Hypothalamus (tissue), 51 donors: ENCODE measurements around the gene GRWD1.

ENCODE experiments used
- DNase-seq, 51 donors: peaks; one replicate each; lab custom pipeline; 2025; lab: John Stamatoyannopoulos, UW

Gene GRWD1

GRCh38 chr19:48421548-48421947, 24.2 kb upstream of the GRWD1 start:
- DNase-seq: no peak

- peak in 7 of 51 donors; percentile 4 to 48 (median 12) for DNase-seq
These were observed 21.0 kb upstream of the GRWD1 start for GRCh38 chr19:48424694-48425219.

DNA sequence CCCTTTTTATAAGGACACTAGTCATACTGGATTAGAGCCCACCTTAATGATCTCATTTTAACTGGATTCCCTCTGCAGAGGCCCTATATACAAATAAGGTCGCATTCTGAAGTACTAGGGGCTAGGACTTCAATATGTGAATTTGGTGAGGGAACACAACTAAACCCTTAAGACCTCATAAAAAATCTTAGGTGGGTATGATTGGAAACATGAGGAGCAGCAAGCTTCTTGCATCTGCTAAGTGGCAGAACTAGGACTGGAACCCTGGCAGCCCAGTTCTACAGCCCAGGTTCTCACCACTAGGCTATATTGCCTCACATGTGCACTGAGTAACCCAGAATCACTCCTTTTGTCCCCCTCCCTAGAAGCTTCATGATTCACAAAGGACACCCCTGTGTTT, 17.1 kb upstream of the GRWD1 start:
- no peak for DNase-seq

- no peak for DNase-seq
These were observed 12.4 kb upstream of the GRWD1 start for GRCh38 chr19:48433337-48433736.

- no peak for DNase-seq
These were observed 9.2 kb upstream of the GRWD1 start for GRCh38 chr19:48436586-48436985.

DNA sequence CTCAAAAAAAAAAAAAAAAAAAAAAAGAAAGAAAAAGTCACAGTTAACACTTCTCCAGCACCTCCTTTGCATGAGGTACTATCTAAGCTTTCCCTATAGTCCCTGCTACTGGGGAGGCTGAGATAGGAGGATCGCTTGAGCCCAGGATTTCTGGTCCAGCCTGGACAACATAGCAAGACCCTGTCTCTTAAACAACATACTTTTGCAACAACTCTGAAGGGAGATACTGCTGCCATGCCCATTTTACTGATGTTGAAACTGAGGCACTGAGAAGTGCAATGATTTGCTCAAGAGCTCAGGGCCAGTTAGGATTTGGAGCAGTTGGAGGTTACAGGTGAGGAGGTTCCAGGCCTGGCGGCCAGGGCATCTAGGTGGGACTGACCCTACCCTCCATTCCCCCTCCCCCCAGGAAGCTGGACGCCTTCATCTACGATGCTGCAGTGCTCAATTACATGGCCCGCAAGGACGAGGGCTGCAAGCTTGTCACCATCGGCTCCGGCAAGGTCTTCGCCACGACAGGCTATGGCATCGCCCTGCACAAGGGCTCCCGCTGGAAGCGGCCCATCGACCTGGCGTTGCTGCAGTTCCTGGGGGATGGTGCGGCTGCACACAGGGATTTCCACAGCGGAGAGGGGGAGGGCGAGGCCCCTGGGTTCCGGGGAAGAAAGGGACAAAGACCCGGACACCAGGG, 4.3 kb upstream of the GRWD1 start:
- no peak for DNase-seq

DNA sequence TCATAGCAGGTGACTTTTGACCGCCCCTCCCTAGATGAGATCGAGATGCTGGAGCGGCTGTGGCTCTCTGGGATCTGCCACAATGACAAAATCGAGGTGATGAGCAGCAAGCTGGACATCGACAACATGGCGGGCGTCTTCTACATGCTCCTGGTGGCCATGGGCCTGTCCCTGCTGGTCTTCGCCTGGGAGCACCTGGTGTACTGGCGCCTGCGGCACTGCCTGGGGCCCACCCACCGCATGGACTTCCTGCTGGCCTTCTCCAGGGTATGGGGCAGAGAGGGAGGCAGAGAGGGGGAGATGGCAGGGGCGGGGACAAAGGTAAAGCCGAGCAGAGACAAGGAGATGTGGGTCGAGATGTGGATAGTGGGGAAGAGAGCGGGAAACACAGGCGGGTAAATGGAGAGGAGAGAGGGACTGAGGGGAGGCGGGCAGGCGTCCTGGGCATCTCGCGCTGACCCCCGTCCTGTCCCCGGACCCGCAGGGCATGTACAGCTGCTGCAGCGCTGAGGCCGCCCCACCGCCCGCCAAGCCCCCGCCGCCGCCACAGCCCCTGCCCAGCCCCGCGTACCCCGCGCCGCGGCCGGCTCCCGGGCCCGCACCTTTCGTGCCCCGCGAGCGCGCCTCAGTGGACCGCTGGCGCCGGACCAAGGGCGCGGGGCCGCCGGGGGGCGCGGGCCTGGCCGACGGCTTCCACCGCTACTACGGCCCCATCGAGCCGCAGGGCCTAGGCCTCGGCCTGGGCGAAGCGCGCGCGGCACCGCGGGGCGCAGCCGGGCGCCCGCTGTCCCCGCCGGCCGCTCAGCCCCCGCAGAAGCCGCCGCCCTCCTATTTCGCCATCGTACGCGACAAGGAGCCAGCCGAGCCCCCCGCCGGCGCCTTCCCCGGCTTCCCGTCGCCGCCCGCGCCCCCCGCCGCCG, 3.4 kb upstream of the GRWD1 start:
- DNase-seq: no peak

DNA sequence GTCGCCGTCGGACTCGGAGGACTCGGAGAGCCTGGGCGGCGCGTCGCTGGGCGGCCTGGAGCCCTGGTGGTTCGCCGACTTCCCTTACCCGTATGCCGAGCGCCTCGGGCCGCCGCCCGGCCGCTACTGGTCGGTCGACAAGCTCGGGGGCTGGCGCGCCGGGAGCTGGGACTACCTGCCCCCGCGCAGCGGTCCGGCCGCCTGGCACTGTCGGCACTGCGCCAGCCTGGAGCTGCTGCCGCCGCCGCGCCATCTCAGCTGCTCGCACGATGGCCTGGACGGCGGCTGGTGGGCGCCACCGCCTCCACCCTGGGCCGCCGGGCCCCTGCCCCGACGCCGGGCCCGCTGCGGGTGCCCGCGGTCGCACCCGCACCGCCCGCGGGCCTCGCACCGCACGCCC, 2.5 kb upstream of the GRWD1 start:
- DNase-seq: peak in 2 of 51 donors; percentile 3 to 20

DNA sequence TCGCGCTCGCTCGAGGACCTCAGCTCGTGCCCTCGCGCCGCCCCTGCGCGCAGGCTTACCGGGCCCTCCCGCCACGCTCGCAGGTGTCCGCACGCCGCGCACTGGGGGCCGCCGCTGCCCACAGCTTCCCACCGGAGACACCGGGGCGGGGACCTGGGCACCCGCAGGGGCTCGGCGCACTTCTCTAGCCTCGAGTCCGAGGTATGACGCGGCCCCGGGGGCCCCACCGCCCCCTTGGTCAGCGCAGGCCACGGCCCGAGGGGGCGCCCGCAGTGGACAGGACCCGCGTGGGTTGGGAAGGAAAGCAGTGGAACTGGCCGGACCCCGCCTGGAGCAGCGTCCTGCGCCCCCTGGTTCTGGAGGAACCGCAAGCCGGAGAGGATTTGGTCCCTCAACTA, 2.1 kb upstream of the GRWD1 start:
- no peak for DNase-seq

DNA sequence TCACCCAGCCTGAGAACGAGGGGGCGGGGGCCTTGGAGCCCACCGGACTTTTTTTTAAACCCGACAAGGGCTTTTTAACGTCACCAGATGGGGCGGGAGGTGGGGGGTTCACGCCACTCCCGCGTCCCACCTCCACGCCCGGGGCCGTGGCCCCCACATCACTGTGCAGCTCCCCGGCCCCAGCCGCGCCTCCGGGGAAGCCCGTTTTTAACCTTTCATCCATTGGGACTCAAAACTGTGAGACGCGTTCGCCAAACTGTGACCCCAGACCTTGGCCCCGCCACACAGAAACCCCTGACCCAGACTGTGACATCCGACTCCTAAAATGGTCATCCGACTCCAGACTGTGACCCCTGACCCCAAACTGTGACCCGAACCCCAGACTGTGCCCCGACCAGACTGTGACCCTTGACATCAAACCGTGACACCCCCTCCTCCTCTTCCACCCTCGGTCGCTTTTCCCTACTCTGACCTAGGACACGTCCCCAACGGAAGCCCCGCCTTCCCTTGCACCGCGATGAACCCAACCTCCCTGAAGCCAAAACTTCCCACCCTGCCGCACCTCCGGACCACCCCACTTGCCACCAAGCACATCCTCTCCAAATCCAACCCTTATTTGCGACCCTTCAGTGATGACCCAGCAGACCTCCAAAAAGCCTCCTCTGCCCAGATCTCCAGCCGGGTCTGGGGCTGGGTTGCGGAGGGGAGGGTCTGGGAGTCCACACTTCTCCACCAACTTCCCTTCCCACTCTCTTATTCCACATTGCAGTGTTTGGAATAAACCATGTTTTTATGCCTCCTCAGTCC, 1.5 kb upstream of the GRWD1 start:
- peak in 1 of 51 donors; percentile 21 for DNase-seq

- no peak for DNase-seq
These were observed 915 bp upstream of the GRWD1 start for GRCh38 chr19:48444936-48445200.

DNA sequence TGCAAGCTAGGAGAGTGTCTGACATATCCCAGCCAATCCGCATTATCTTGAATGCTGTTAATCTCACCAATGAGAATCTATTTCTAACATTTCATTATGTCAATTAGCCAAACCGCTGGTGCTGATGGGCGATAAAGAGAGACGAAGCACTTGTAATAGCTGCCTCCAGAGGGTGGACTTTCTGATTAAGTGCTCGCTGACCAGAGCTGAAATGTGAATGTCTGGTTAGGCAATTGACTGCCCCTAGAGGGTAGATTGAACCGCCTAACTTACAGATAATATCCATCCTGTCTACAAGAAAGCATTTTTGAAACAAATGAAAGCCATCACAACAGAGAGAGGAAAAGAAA, 552 bp upstream of the GRWD1 start:
- DNase-seq: peak in 24 of 51 donors; percentile 15 to 93 (median 49)

DNA sequence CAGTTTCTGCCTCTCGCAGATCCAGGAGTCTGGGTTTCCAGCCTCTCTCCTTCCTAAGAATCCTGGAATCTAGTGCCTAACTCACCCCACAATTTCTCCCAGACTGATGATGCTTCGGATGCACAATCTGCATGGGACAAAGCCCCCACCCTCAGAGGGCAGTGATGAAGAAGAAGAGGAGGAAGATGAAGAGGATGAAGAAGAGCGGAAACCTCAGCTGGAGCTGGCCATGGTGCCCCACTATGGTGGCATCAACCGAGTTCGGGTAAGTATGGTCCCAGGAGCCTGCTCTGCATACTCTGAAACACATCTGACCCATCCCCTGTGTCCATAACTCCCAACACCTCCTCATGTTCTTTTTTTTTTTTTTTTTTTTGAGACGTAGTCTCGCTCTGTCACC, 796 bp downstream of the GRWD1 start:
- DNase-seq: no peak

- DNase-seq: no peak
These were observed 2.8 kb downstream of the GRWD1 start for GRCh38 chr19:48448563-48448962.

DNA sequence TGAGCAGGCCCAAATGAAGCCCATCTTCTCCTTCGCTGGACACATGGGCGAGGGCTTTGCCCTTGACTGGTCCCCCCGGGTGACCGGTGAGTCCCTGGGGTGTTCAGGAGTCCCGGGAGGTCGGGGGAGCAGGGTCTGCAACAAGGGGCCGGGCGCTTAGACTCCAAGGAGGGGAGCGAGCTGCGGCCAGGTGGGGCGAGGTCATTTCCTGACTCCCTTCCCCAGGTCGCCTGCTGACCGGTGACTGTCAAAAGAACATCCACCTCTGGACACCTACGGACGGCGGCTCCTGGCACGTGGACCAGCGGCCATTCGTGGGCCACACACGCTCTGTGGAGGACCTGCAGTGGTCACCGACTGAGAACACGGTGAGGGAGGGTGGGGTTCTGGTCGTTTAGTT, 4.7 kb downstream of the GRWD1 start:
- DNase-seq: no peak

GRCh38 chr19:48450863-48451262, 5.1 kb downstream of the GRWD1 start:
- DNase-seq: no peak

GRCh38 chr19:48451624-48452023, 5.8 kb downstream of the GRWD1 start:
- DNase-seq: no peak

DNA sequence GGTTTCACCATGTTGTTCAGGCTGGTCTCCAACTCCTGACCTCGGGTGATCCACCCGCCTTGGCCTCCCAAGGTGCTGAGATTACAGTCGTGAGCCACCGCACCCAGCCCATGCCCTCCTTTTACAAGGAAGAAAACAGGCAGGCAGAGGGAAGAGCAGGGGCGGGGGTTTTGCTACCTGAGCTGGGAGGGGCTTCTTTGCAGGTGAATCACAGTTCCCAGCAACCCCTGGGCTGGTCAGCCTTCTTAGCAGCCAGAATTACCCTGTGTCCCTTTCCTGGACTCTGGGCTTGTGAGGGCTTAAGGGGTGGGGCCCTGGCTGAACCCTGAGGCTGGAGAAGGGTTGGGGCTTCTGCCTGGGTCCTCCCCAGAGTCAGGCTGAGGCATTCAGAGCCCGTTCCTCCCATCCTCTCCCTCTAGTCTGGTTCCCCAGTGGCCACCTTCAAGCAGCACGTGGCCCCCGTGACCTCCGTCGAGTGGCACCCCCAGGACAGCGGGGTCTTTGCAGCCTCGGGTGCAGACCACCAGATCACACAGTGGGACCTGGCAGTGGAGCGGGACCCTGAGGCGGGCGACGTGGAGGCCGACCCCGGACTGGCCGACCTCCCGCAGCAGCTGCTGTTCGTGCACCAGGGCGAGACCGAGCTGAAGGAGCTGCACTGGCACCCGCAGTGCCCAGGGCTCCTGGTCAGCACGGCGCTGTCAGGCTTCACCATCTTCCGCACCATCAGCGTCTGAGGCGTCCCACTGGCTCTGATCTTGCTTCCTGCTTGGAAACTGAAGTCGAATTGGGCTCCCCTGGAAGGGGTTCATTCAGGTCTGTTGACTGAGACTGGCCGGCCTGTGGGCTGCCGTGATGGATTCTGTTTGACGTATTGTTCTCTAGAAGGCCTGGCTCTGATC, 6.8 kb downstream of the GRWD1 start:
- DNase-seq: no peak

- DNase-seq: peak in 26 of 51 donors; percentile 2 to 60 (median 34)
These were observed 8.5 kb downstream of the GRWD1 start for GRCh38 chr19:48454150-48454730.
